Subcutaneous preadipocyte (primary cell): ENCODE data around the gene NUDT2. TPM values are rescaled to one million over a fixed set of nuclear protein-coding genes. Genes with fewer than 3 reads are reported as not detected.

Source experiments
- small RNA-seq: library from RNA; depleted of rRNA; stranded (forward); fragments of <200 nt; gene quantifications from one replicate; pipeline ENCODE3, GENCODE V24; 2012
- total RNA-seq: library from RNA; depleted of rRNA; stranded (reverse); fragments of >200 nt; gene quantifications from 2 replicates; pipeline ENCODE4 v1.2.3, GENCODE V29; 2012

NUDT2 gene
- 16.9 and 17.8 TPM in 2 replicates for total RNA-seq

GRCh38 chr9:34328987-34329832, at the start of gene NUDT2, which contains the start of gene KIF24:
NUDT2 (plus strand) TSS chr9:34329569; CDS start chr9:34339040, 9,471 bp downstream.
KIF24 (minus strand) TSS chr9:34329268; CDS start chr9:34311346, 17,922 bp downstream.

DNA sequence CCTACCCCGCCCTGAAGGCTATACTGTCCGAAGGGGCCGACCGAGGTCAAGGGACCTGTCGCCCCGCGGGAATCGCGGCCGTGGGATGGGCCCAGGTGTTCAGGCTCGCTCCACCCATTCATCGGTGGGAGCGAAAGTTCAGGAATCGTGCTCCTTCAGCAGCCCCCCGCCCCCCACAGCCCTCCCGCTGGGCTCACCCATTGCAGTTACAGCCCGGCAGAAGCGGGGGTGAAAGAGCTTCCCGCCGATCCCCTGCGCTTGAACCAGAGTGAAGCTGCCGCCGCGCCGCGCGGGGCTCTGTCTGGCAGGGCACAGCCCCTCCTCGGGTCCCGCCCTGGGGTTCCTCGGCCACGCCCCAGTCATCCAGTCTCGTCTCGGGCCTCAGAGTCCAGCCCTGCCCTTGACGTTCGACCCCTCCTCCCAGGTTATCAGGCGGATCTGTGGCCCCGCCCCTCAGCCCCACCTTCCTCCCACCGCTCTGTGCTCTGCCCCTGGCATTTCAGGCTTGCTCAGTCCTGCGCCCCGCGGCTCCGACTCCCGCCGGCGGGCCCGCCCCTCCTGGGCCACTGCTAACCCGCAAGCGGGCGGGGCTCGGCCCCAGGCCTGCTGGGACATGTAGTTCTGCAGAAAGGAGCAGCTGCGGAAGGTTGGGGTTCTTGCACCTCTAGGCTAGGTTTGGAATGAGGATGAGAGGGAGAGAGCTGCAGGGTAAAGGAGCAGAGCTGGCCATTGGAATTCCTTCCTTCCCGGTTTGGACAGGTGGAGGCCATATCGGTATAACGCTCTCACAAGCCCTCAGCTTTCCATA, 47.4 kb downstream of the NUDT2 start, which contains the start of gene MYORG:
Gene MYORG (minus strand): TSS at position 303 of the 808 bp plus-strand sequence. CDS start 3,955 bp downstream, outside the sequence.

Small RNAs within 50 kb of the gene (small RNA-seq; reads per million reads assigned to genes)
- gene RF00019 (not detected), gene RNU2-50P (0.16 reads per million)

Other genes with a start within 250 kb of the NUDT2 start
- 13.6 and 18.6 TPM in 2 replicates for gene DCAF12, start 202.9 kb upstream of the NUDT2 start, total RNA-seq
- gene UBAP1, start 150.5 kb upstream of the NUDT2 start, total RNA-seq: 30.9 and 31.3 TPM in 2 replicates
- gene KIF24, start 301 bp upstream of the NUDT2 start, total RNA-seq: 3.3 and 6.5 TPM in 2 replicates
- gene MYORG, start 47.3 kb downstream of the NUDT2 start, total RNA-seq: 0.73 and 0.78 TPM in 2 replicates
- 5.9 and 9.6 TPM in 2 replicates for gene FAM219A, start 129.0 kb downstream of the NUDT2 start, total RNA-seq
- 0.20 TPM in 1 of 2 replicates, not detected in the other for gene DNAI1, start 129.2 kb downstream of the NUDT2 start, total RNA-seq
- gene ENHO, start 193.4 kb downstream of the NUDT2 start, total RNA-seq: under 0.01 TPM in 1 of 2 replicates, not detected in the other